Fibroblast of lung (primary cell): ENCODE data around the gene DENND4B. TPM values are rescaled to one million over a fixed set of nuclear protein-coding genes. Genes with fewer than 3 reads are reported as not detected.

Experiments
- DNase-seq, 2 donors: peaks; one replicate each; pipeline versions ENCODE4 v3.0.0 to v3.0.0-alpha.2; 2010; ENCODE audit warnings: low read depth in 2 of 2
- H2AFZ ChIP-seq: 2 replicates; pipeline ENCODE4 v1.5.1; 2012; ENCODE audit warnings: low read length, control low read depth, inconsistent platforms
- H3K27ac ChIP-seq: 2 replicates; pipeline ENCODE4 v1.5.1; 2011; ENCODE audit warnings: low read length, control low read depth; ENCODE audit not compliant: insufficient read depth
- H3K27me3 ChIP-seq: 2 replicates; pipeline ENCODE4 v1.5.1; 2011; ENCODE audit warnings: mild to moderate bottlenecking, low read length; ENCODE audit not compliant: control insufficient read depth, insufficient read depth
- H3K36me3 ChIP-seq: 2 replicates; pipeline ENCODE4 v1.5.1; 2011; ENCODE audit warnings: low read length; ENCODE audit not compliant: control insufficient read depth, insufficient read depth
- H3K4me1 ChIP-seq: 2 replicates; pipeline ENCODE4 v1.5.1; 2011; ENCODE audit warnings: low read length; ENCODE audit not compliant: control insufficient read depth, insufficient read depth; ENCODE audit errors: extremely low read depth
- H3K4me2 ChIP-seq: 2 replicates; pipeline ENCODE4 v1.5.1; 2011; ENCODE audit warnings: low read length, control low read depth; ENCODE audit not compliant: insufficient read depth; ENCODE audit errors: extremely low read depth
- H3K4me3 ChIP-seq, 4 experiments: fragments of 200-600 bp in 1 of 4; sonication (generic) in 1 of 4; replicated peaks in 1 of 4; 2 replicates each; pipeline ENCODE4 v1.5.1; 2011 to 2016; ENCODE audit warnings: low read length in 4 of 4, low read depth in 3 of 4, mild to moderate bottlenecking in 3 of 4, control low read depth in 2 of 4, inconsistent platforms in 1 of 4, mixed read lengths in 1 of 4; ENCODE audit not compliant: insufficient read depth in 1 of 4; ENCODE audit errors: control extremely low read depth in 1 of 4
- H3K79me2 ChIP-seq: 2 replicates; pipeline ENCODE4 v1.5.1; 2012; ENCODE audit warnings: mild to moderate bottlenecking, low read length, inconsistent platforms; ENCODE audit not compliant: control insufficient read depth, insufficient read depth
- H3K9ac ChIP-seq: 2 replicates; pipeline ENCODE4 v1.5.1; 2011; ENCODE audit warnings: mild to moderate bottlenecking, low read length, control low read depth; ENCODE audit not compliant: insufficient read depth
- H3K9me3 ChIP-seq: 2 replicates; pipeline ENCODE4 v1.5.1; 2012; ENCODE audit warnings: low read depth, low read length; ENCODE audit not compliant: control insufficient read depth, insufficient read depth
- H4K20me1 ChIP-seq: 2 replicates; pipeline ENCODE4 v1.5.1; 2011; ENCODE audit warnings: low read length; ENCODE audit not compliant: control insufficient read depth, insufficient read depth; ENCODE audit errors: extremely low read depth
- CTCF ChIP-seq, 2 donors: IDR thresholded peaks in 1 of 2; conservative IDR thresholded peaks in 1 of 2; 1 replicate in 1 of 2; 2 replicates in 1 of 2; pipeline ENCODE4 v1.5.1; 2011 to 2012; ENCODE audit warnings: low read length in 2 of 2, control low read depth in 1 of 2, inconsistent platforms in 1 of 2, low read depth in 1 of 2, mild to moderate bottlenecking in 1 of 2
- EZH2 ChIP-seq: IDR thresholded peaks from 2 replicates; pipeline ENCODE4 v1.5.1; 2012; ENCODE audit warnings: low read length, control low read depth, mild to moderate bottlenecking; ENCODE audit errors: missing control alignments
- polyA plus RNA-seq, 2 donors: library from polyadenylated mRNA; depleted of rRNA in 1 of 2; stranded (reverse) in 1 of 2; unstranded in 1 of 2; fragments of >200 nt; gene quantifications; 2 replicates each; pipeline ENCODE4 v1.2.1, GENCODE V29; 2011 to 2012; ENCODE audit warnings: missing spikeins in 1 of 2
- total RNA-seq: library from RNA; depleted of rRNA; stranded (reverse); fragments of >200 nt; gene quantifications from 2 replicates; pipeline ENCODE4 v1.2.1, GENCODE V29; 2014

DENND4B gene
- total and polyA plus RNA-seq, 2 donors (not counting 1 experiment from before 2014, with no cell fraction given) = 9.1 to 17.7 TPM

- peaks cover 15% of the 10 kb centered on the region for H3K79me2 ChIP-seq
- peaks cover 18% of the 10 kb centered on the region for H3K36me3 ChIP-seq
- H4K20me1 ChIP-seq = no peaks in the 10 kb centered on the region
- H3K27me3 ChIP-seq = no peaks in the 10 kb centered on the region
- H3K4me3 ChIP-seq = no peak overlapping the region
- H3K4me1 ChIP-seq = peaks cover 4% of the 10 kb centered on the region
- H3K9ac ChIP-seq = no peak overlapping the region
- no peak for DNase-seq
- H3K9me3 ChIP-seq = no peaks in the 10 kb centered on the region
- H2AFZ ChIP-seq = no peak overlapping the region
- H3K4me2 ChIP-seq = no peak overlapping the region
- no peak for TF ChIP-seq CTCF (conservative IDR thresholded peaks at IDR 0.05 in 1 of 2, IDR thresholded peaks at IDR 0.05 in 1 of 2; ENCODE audit: low read depth in 1 of 2, low read length in 2 of 2)
- no peak for TF ChIP-seq EZH2
- no peak overlapping the region for H3K27ac ChIP-seq
Observed at GRCh38 chr1:153941826-153942725, 4.4 kb downstream of the DENND4B start.

- H3K4me1 ChIP-seq = peaks cover 4% of the 10 kb centered on the region
- H3K36me3 ChIP-seq = peaks cover 25% of the 10 kb centered on the region
- TF ChIP-seq EZH2 (no peak), CTCF (conservative IDR thresholded peaks at IDR 0.05 in 1 of 2, IDR thresholded peaks at IDR 0.05 in 1 of 2; ENCODE audit: low read depth in 1 of 2, low read length in 2 of 2) (no peak)
Observed at GRCh38 chr1:153940756-153941155, 5.8 kb downstream of the DENND4B start.

GRCh38 chr1:153939476-153939875 is 7.0 kb downstream of the DENND4B start:
- Histone ChIP-seq H4K20me1 (no peaks in the 10 kb centered on the region), H3K9ac (no peak overlapping the region), H3K4me1 (no peaks in the 10 kb centered on the region), H3K4me2 (no peak overlapping the region), H3K27ac (no peak overlapping the region), H3K4me3 (no peak overlapping the region), H2AFZ (no peak overlapping the region), H3K9me3 (no peaks in the 10 kb centered on the region), H3K36me3 (peaks cover 28% of the 10 kb centered on the region), H3K27me3 (no peaks in the 10 kb centered on the region), H3K79me2 (peaks cover 3% of the 10 kb centered on the region)
- TF ChIP-seq CTCF (conservative IDR thresholded peaks at IDR 0.05 in 1 of 2, IDR thresholded peaks at IDR 0.05 in 1 of 2; ENCODE audit: low read depth in 1 of 2, low read length in 2 of 2) (no peak), EZH2 (no peak)
- no peak for DNase-seq

More at GRCh38 chr1:153940756-153941155, 5.8 kb downstream of the DENND4B start:
- H3K27me3 ChIP-seq = no peaks in the 10 kb centered on the region
- H2AFZ ChIP-seq = no peak overlapping the region
- H4K20me1 ChIP-seq = no peaks in the 10 kb centered on the region
- no peak overlapping the region for H3K9ac ChIP-seq
- no peak overlapping the region for H3K27ac ChIP-seq
- H3K4me3 ChIP-seq = no peak overlapping the region
- H3K4me2 ChIP-seq = no peak overlapping the region
- H3K79me2 ChIP-seq = peaks cover 15% of the 10 kb centered on the region
- DNase-seq = no peak
- no peaks in the 10 kb centered on the region for H3K9me3 ChIP-seq
